EL (cell line): ENCODE data around the gene VPS37B.
"Not testable (repeated sequence)": the region's sequence is repeated elsewhere in the genome, so short reads cannot be mapped to it uniquely, and the experiment has no call there.

Experiments
- DNase-seq: peaks from one replicate; pipeline ENCODE4 v3.0.0-alpha.2; 2016

Gene VPS37B

DNA sequence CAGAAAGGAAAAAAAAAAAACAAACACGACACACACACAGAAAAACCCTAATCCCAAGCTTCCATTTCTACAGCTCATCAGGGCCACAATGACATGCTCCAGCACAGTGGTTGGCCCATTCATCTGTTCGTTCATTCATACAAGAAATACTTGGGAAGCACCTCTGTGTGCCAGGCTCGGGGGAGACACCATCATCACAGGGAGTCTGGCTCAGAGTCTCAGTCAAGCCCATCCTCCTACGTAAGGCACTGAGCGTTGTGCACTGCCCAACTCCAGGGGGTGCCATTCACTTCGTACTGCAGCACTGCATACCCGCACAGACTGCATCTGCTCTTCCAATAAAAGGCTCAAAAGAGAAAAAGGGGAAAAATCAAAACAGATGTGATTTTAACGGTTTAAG lies 15.3 kb downstream of the VPS37B start:
- DNase-seq = peak; percentile 45

DNA sequence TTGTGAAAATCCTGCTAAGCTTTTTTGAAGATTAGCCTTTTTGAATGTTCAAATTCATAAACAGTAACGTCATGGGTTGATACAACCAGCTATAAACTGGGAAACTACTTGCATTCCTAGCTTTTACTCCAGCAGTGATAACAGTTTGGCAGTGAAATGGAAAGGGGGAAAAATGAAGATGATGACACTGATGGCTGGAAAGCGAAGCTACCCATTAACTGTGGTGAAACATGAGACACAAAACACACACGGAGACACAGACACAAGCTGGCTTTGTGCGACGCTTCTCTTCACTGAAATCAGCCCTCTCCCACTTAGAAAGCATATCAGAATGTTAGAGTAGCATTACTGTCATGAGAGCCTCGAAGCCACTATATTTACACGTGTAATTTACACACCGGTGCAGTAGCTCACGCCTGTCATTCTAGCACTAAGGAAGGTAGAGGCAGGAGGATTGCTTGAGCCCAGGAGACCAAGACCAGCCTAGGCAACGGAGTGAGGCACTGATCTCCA lies 15.7 kb downstream of the VPS37B start:
- no peak for DNase-seq

DNA sequence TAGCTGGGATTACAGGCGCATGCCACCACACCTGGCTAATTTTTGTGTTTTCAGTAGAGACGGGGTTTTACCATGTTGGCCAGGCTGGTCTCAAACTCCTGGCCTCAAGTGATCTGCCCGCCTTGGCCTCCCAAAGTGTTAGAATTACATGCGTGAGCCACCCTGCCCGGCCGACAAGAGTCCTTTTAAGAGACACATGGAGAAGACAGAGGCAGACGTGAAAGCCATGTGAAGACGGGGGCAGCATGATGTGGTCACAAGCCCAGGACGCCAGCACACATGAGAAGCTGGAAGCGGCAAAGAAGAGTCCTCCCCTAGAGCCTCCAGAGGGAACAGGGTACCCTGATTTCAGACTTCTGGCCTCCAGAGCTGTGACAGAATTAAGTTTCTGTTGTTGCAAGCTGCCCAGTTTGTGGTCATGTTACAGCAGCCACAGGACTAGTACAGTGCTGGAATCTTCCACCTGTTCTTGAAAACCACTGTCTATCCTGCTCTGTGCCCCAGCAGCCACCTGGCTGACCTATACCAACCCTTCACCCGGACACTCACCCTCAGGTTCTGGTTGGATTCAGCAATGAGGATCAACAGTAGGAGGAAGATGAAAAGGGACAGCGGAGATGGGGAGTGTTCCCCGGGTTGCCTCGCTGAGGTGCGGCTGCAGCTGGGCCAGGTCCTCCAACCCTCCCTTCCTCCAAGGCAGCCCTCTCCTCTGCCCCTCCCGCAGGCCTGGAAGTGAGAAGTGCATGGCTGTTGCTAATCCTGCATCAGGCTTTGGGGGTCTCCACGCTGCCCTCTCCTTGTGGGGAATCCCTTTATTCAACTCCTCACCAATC lies 16.9 kb downstream of the VPS37B start:
- DNase-seq = no peak

- DNase-seq = no peak
Observed at GRCh38 chr12:122876731-122877130, 19.2 kb downstream of the VPS37B start.

- DNase-seq = not testable (repeated sequence)
Observed at GRCh38 chr12:122876281-122876680, 19.6 kb downstream of the VPS37B start.

GRCh38 chr12:122875590-122876220 lies 20.2 kb downstream of the VPS37B start:
- no peak for DNase-seq

- no peak for DNase-seq
Observed at GRCh38 chr12:122874081-122874480, 21.8 kb downstream of the VPS37B start.

- DNase-seq = no peak
Observed at GRCh38 chr12:122873540-122873939, 22.4 kb downstream of the VPS37B start.

DNA sequence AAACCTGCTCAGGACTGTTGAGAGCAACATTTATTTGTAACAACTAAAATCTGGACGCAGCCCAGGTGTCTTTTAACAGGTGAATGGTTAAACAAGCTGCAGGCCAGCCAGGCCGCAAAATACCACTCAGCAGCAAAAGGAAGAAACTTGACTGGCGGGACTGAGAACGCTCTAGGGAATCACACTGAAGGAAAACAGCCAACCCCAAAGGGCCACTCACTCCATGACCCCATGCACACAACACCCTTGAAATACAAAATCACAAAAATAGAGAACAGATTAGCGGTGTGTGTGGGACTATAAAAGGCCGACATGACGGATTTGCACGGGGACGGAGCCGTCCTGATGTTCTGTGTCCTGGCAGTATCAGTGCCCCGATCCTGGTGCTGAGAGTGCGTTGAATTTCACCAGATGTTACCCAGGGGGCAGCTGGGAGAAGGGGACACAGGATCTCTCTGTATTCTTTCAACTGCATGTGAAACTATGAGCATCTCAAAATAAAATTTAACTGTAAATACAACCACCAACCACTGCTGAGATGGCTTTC lies 23.0 kb downstream of the VPS37B start:
- DNase-seq = no peak

DNA sequence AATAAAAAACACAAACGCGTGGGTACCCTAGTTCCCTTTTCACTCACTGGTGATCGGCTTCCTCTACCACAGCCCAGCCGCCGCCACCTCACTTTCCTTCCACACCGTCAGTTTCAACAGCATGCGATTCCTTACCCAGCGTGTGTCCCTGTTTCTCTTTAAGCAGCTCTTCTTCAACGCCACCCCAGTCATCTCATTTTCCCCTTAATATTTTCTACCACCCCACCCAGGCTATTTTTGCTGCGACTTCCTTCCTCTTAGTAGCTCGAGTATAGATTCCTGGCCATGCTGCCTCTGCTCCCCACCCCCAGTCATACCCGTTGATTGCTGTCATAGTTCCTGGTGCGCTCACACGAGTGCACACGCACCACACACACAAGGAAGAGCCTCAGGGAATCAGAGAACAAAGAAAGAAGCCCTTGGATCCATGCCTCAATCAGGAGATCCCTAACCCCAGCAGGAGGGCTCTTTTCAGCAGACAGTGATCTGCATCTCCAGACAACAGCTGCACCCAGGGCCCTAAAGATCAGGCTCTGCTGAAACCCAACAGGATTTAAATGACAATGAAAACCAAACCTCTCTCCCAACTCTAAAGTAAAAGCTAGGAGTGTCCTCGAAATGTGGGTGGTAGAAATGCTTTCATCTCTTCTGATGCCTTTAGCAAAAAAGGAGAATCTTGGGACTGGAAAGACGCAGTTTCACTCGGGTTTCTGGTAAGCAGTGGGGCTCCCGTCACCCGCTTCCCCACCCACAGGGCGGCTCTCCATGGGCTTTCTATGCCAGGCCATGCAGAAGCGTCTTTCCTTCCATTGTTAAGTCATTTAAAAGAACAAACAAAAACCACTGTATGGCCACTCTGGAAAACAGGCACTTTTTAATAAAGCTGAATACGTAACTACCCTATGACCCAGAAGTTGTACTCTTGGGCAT lies 23.8 kb downstream of the VPS37B start:
- DNase-seq = peak; percentile 88

DNA sequence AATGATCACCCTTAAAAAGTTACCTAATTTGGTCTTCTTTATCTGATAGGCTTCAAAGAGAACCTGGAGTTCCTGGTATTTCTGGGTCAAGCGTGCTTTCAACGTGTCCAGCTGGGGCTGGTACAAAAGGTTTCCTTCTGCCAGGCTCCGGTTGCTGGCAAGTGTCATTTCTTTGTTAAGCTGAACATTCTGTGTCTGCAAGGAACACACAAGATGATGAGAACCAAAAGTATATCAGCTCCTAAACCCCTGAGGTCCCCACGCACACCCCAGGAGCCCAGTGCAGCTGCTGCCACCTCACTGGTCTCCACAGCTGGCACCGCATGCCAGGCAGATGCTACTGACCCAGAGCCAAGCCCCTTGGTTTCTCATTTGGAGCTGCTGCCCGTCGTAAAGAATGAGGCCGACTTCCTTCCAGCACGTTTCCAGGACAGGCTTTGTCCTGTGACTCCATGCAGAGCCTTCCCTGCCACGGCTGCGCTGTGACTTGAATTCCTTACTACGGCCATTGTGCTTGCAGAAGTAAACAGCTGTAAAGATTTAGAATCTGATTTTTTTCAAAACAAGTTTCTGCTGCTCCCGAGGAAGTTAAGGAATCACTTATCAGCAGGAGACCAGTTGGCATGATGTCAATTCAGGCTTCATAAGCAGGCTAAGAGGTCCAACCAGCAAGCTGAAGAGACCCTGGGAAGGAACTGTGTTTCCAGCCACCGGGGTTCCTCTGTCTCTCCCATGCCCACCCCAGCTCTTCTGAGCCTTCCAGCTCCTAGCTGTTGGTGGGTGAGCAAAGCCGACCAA lies 24.9 kb downstream of the VPS37B start:
- peak; percentile 33 for DNase-seq

- no peak for DNase-seq
Observed at GRCh38 chr12:122870163-122870842, 25.6 kb downstream of the VPS37B start.

DNA sequence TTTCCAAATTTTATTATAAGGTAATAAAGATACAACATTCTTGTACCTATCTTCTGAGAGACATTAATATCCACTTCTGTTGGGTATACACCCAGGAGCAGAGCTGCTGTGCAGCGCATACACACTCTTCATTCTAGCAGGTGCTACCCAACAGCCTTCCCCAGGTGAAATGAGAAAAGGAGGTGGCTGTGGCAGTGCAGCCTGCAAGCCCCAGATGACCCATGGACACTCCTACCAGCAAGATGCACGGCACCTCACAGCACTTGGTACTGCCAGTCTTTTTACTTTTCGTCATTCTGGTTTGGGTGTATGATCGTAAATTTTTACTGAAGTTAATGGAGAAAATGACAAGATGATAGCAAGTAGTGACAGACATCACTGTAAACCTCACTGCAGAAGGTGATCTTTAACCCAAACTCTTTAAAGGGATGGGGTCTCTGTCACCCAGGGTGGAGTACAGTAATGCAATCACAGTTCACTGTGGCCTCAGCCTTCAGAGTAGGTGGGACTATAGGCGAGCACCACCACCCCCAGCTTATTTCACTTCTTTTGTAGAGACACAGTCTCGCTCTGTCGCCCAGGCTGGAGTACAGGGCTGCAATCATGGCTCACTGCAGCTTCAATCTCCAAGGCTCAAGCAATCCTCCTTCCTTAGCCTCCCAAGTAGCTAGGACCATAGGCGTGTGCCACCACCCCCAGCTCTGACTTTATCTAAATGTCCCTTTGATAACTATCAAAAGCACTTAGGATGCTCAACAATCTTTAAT lies 26.5 kb downstream of the VPS37B start:
- no peak for DNase-seq

DNA sequence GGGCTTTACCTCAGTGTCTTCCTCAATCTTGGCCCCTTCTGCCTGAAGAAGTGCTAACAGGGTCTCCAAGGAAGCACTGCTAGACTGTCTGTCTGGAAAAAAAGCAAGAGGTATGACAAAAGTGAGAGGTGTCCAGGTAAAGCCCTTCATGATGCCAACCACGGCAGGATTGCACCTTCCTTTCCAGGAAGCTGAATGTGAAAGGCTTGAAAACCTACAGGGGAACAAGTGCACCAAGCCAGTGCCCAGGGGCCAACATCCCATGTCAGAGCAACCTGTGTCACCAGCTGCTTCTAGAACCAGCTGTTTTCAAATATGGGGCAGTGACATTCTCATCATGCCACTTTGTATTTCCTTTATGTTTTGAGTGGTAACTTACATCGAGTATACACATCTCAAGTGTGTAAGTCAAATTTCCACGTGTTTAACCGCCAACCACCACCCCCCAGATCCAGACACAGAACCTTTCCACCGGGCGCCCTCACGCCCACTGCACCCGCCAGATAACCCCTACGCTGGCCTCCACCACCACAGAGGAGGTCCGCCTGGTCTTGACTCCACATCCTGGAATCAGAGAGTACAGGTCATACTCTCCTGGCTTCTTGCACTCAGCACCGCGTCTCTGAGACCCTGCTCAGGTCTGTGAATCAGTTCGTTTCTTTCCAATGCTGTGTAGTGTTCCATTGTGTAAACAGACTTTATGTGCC lies 27.3 kb downstream of the VPS37B start:
- DNase-seq = no peak

- DNase-seq = no peak
Observed at GRCh38 chr12:122867691-122868461, 28.0 kb downstream of the VPS37B start.

DNA sequence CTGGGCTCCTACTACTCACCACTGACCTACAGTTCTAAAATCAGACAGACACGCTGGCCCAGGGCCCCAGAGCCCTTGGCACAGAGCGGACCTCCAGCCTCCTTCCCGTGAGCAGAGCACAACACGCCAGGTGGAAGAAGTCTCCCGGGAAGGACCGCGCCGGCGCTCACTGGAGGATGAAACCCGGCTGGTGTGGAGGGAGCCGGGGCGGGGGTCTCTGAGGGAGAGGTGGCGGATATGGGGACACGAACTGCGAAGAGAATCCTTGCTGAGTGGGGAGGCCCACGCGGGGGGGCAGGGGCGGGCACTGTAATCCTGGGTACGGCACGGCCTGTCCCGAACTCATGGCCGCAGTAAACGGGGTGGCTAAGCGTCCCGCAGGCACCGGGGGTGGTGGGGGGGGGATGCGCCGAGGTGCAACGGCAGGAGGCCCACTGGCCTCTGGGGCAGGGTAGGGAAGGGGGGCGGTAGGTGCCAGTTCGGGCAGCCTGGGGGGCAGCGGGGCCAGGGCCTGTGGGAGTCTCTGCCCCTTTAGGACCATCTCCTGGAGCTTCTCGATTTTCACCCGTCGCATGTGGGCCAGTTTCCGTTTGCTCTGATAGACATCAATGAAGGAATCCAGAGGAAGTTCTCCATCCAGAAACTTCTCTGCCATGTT lies 28.8 kb downstream of the VPS37B start:
- no peak for DNase-seq

- no peak for DNase-seq
Observed at GRCh38 chr12:122866379-122866778, 29.5 kb downstream of the VPS37B start.
